Raji (cell line): ENCODE data around the gene NTPCR.

ENCODE experiments used
- POLR2A ChIP-seq: IDR thresholded peaks from 2 replicates; pipeline ENCODE4 v1.6.1; 2011; ENCODE audit warnings: low read depth, low read length, control low read depth; ENCODE audit not compliant: insufficient read depth

The NTPCR gene

GRCh38 chr1:232984577-232985425, 34.4 kb downstream of the NTPCR start:
- no peak for TF ChIP-seq POLR2A

GRCh38 chr1:232985882-232986526, 35.6 kb downstream of the NTPCR start:
- TF ChIP-seq POLR2A: no peak

- no peak for TF ChIP-seq POLR2A
Measured at GRCh38 chr1:232986527-232986922, 36.1 kb downstream of the NTPCR start.

GRCh38 chr1:232987046-232987773, 36.8 kb downstream of the NTPCR start:
- TF ChIP-seq POLR2A: no peak

GRCh38 chr1:232987774-232988140, 37.3 kb downstream of the NTPCR start:
- no peak for TF ChIP-seq POLR2A

GRCh38 chr1:232988572-232989040, 38.2 kb downstream of the NTPCR start:
- TF ChIP-seq POLR2A: no peak

GRCh38 chr1:232990176-232991128, 40.0 kb downstream of the NTPCR start:
- no peak for TF ChIP-seq POLR2A

GRCh38 chr1:232991238-232991637, 40.8 kb downstream of the NTPCR start:
- TF ChIP-seq POLR2A: no peak

GRCh38 chr1:232992227-232992626, 41.8 kb downstream of the NTPCR start:
- TF ChIP-seq POLR2A: no peak

GRCh38 chr1:232993555-232993954, 43.1 kb downstream of the NTPCR start:
- TF ChIP-seq POLR2A: no peak

- no peak for TF ChIP-seq POLR2A
Measured at GRCh38 chr1:232995189-232995588, 44.8 kb downstream of the NTPCR start.

- no peak for TF ChIP-seq POLR2A
Measured at GRCh38 chr1:232996143-232996542, 45.7 kb downstream of the NTPCR start.

- TF ChIP-seq POLR2A: no peak
Measured at GRCh38 chr1:232998138-232998537, 47.7 kb downstream of the NTPCR start.

- TF ChIP-seq POLR2A: no peak
Measured at GRCh38 chr1:232998646-232999045, 48.2 kb downstream of the NTPCR start.
